Measurements from ENCODE around the gene B3GALT5. TPM values are rescaled to one million over a fixed set of nuclear protein-coding genes. Genes with fewer than 3 reads are reported as not detected.

Gene B3GALT5
- total and polyA plus RNA-seq, 2 of the 4 experiments (the other 2 are of a cell fraction), result 0.05 to 0.18 TPM

- H3K4me3 ChIP-seq (ENCODE audit: insufficient read depth, low read depth, low read length), result no peak overlapping the region
- no peak overlapping the region for H3K18ac ChIP-seq (ENCODE audit: low read depth, low read length)
- no peaks in the 10 kb centered on the region for H3K36me3 ChIP-seq (ENCODE audit: control insufficient read depth, insufficient read depth, low read length)
- H3K4ac ChIP-seq (ENCODE audit: low read depth, low read length), result no peak overlapping the region
- intact Hi-C loops (cut with micrococcal nuclease) (no loop called here), dilution Hi-C loops (cut with HindIII; ENCODE audit: low sequenced_read_pairs, unreplicated experiment) (no loop called here), in situ Hi-C loops (cut with MboI; ENCODE audit: low sequenced_read_pairs) (no loop called here)
- H3K79me1 ChIP-seq (ENCODE audit: low read depth in 1 of 2, low read length in 2 of 2), result no peaks in the 10 kb centered on the region
- H2BK120ac ChIP-seq (ENCODE audit: low read depth, low read length), result no peak overlapping the region
- H3K27me3 ChIP-seq (ENCODE audit: control insufficient read depth, insufficient read depth, low read length), result peaks cover 2% of the 10 kb centered on the region
- H4K20me1 ChIP-seq (ENCODE audit: insufficient read depth, low read length), result no peaks in the 10 kb centered on the region
- no peak overlapping the region for H3K4me2 ChIP-seq (ENCODE audit: low read depth, low read length)
- H3K4me1 ChIP-seq (ENCODE audit: control insufficient read depth, insufficient read depth, low read length), result no peaks in the 10 kb centered on the region
- H2BK15ac ChIP-seq (ENCODE audit: low read depth, low read length), result no peak overlapping the region
- POLR2A ChIA-PET (ENCODE audit: unreplicated experiment), result no interaction called here
- no peak overlapping the region for H3K23ac ChIP-seq (ENCODE audit: low read depth, low read length)
- CTCF ChIA-PET, result no interaction called here
- WGBS, 2 experiments (ENCODE audit: extremely low coverage in 2 of 2, insufficient read length in 1 of 2), result 70% methylated on average over 6 of the region's 9 CpGs; no CpG with 5 or more reads in 1 of the 2 experiments
- no peak overlapping the region for H2AFZ ChIP-seq (replicated peaks; ENCODE audit: low read length, poor library complexity)
- H2BK20ac ChIP-seq (ENCODE audit: low read depth, low read length), result no peak overlapping the region
- H3K9ac ChIP-seq (ENCODE audit: low read depth, low read length), result no peak overlapping the region
- no peak overlapping the region for H3K14ac ChIP-seq (replicated peaks; ENCODE audit: low read depth, low read length)
- H2BK5ac ChIP-seq (ENCODE audit: low read depth, low read length, poor library complexity, severe bottlenecking), result no peak overlapping the region
- H4K8ac ChIP-seq (ENCODE audit: low read depth in 2 of 2, low read length in 2 of 2), result no peak overlapping the region
- H3K27ac ChIP-seq (ENCODE audit: insufficient read depth, low read length), result no peak overlapping the region
- H2AK5ac ChIP-seq (ENCODE audit: low read depth, low read length), result no peak overlapping the region
- no TSS peak for BruUV-seq (replicated peaks)
- H3K9me1 ChIP-seq (ENCODE audit: insufficient read depth, low read length), result no peaks in the 10 kb centered on the region
- TF ChIP-seq SMC3 (IDR thresholded peaks at IDR 0.05; ENCODE audit: low read depth, low read length), result no peak
- TF ChIP-seq RAD21 (IDR thresholded peaks at IDR 0.05; ENCODE audit: low read length), result no peak
- TF ChIP-seq FOS (IDR thresholded peaks at IDR 0.05; ENCODE audit: low read depth, low read length), result no peak
- no peak for TF ChIP-seq MAZ (IDR thresholded peaks at IDR 0.05; ENCODE audit: borderline replicate concordance, low read depth, low read length)
- TF ChIP-seq, protein P1, sequence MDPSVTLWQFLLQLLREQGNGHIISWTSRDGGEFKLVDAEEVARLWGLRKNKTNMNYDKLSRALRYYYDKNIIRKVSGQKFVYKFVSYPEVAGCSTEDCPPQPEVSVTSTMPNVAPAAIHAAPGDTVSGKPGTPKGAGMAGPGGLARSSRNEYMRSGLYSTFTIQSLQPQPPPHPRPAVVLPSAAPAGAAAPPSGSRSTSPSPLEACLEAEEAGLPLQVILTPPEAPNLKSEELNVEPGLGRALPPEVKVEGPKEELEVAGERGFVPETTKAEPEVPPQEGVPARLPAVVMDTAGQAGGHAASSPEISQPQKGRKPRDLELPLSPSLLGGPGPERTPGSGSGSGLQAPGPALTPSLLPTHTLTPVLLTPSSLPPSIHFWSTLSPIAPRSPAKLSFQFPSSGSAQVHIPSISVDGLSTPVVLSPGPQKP (IDR thresholded peaks at IDR 0.05; ENCODE audit: borderline replicate concordance, low read depth, low read length), result no peak
- no peak for TF ChIP-seq MXI1 (IDR thresholded peaks at IDR 0.05; ENCODE audit: borderline replicate concordance, low read depth, low read length)
- no peak for TF ChIP-seq CHD1 (IDR thresholded peaks at IDR 0.05; ENCODE audit: low read depth, low read length)
- TF ChIP-seq CEBPB (IDR thresholded peaks at IDR 0.05; ENCODE audit: low read depth, low read length), result no peak
- no peak for TF ChIP-seq USF2 (IDR thresholded peaks at IDR 0.05; ENCODE audit: low read depth, low read length)
- TF ChIP-seq, protein P2, sequence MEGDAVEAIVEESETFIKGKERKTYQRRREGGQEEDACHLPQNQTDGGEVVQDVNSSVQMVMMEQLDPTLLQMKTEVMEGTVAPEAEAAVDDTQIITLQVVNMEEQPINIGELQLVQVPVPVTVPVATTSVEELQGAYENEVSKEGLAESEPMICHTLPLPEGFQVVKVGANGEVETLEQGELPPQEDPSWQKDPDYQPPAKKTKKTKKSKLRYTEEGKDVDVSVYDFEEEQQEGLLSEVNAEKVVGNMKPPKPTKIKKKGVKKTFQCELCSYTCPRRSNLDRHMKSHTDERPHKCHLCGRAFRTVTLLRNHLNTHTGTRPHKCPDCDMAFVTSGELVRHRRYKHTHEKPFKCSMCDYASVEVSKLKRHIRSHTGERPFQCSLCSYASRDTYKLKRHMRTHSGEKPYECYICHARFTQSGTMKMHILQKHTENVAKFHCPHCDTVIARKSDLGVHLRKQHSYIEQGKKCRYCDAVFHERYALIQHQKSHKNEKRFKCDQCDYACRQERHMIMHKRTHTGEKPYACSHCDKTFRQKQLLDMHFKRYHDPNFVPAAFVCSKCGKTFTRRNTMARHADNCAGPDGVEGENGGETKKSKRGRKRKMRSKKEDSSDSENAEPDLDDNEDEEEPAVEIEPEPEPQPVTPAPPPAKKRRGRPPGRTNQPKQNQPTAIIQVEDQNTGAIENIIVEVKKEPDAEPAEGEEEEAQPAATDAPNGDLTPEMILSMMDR (conservative IDR thresholded peaks at IDR 0.05; ENCODE audit: low read depth, low read length), result no peak
- TF ChIP-seq RFX5 (IDR thresholded peaks at IDR 0.05; ENCODE audit: low read depth, low read length), result no peak
- no peak for TF ChIP-seq RCOR1 (IDR thresholded peaks at IDR 0.05; ENCODE audit: insufficient replicate concordance, low read length)
- TF ChIP-seq MAFK (IDR thresholded peaks at IDR 0.05; ENCODE audit: low read depth, low read length), result no peak
- no peak for TF ChIP-seq BHLHE40 (IDR thresholded peaks at IDR 0.05; ENCODE audit: low read depth, low read length)
- DNase-seq (no peak), ATAC-seq (ENCODE audit: low read depth) (no peak)
- H4K5ac ChIP-seq (ENCODE audit: low read depth, low read length), result no peak overlapping the region
- H3K56ac ChIP-seq (ENCODE audit: extremely low read depth, insufficient read depth, low read length), result no peak overlapping the region
- H4K91ac ChIP-seq (ENCODE audit: insufficient read depth, low read depth, low read length), result no peak overlapping the region
- no peak overlapping the region for H2AK9ac ChIP-seq (replicated peaks; ENCODE audit: low read depth, low read length, poor library complexity)
- peaks cover 7% of the 10 kb centered on the region; the same call in 1 of the 2 replicates for H3K9me3 ChIP-seq (ENCODE audit: control insufficient read depth, insufficient read depth, low read length)
Measured at GRCh38 chr21:39669485-39669884, 56.7 kb downstream of the B3GALT5 start.
